MG63 (cell line): ENCODE results near the gene KLHL22. TPM values are rescaled to one million over a fixed set of nuclear protein-coding genes. Genes with fewer than 3 reads are reported as not detected.
"Not testable (repeated sequence)": the region's sequence is repeated elsewhere in the genome, so short reads cannot be mapped to it uniquely, and the experiment has no call there.

Experiments
- DNase-seq: peaks from one replicate; pipeline ENCODE4 v3.0.0-alpha.2; 2020
- H3K27me3 ChIP-seq: fragments of 250-450 bp; sonication (Bioruptor Pico); 2 replicates; pipeline ENCODE4 v1.5.1; 2020; ENCODE audit warnings: mild to moderate bottlenecking, moderate library complexity
- H3K36me3 ChIP-seq: fragments of 250-450 bp; sonication (Bioruptor Pico); 2 replicates; pipeline ENCODE4 v1.5.1; 2020; ENCODE audit warnings: mild to moderate bottlenecking, moderate library complexity
- H3K4me3 ChIP-seq: fragments of 250-450 bp; sonication (Bioruptor Pico); 2 replicates; pipeline ENCODE4 v1.5.1; 2020; ENCODE audit warnings: mild to moderate bottlenecking, moderate library complexity
- H3K9me3 ChIP-seq: fragments of 250-450 bp; sonication (Bioruptor Pico); 2 replicates; pipeline ENCODE4 v1.5.1; 2020; ENCODE audit warnings: mild to moderate bottlenecking, moderate library complexity
- total RNA-seq: library from RNA; depleted of rRNA; stranded (reverse); fragments of >200 nt; shearing (Covaris generic); gene quantifications from 2 replicates; pipeline ENCODE4 v1.2.3, GENCODE V29; 2014; ENCODE audit warnings: low replicate concordance

Gene KLHL22
- total RNA-seq, 1 experiment from 2014 or later = 29.1 TPM

- peak; percentile 87 for DNase-seq
- no peaks in the 10 kb centered on the region for H3K27me3 ChIP-seq
- no peaks in the 10 kb centered on the region for H3K9me3 ChIP-seq
- H3K4me3 ChIP-seq = peak overlapping the region; percentile 91
- H3K36me3 ChIP-seq = peaks cover 33% of the 10 kb centered on the region
Measured at GRCh38 chr22:20509344-20510047, 13.9 kb upstream of the KLHL22 start.

- no peak for DNase-seq
- peaks cover 27% of the 10 kb centered on the region for H3K36me3 ChIP-seq
- no peaks in the 10 kb centered on the region for H3K9me3 ChIP-seq
- H3K27me3 ChIP-seq = no peaks in the 10 kb centered on the region
- peak overlapping the region; percentile 91 for H3K4me3 ChIP-seq
Measured at GRCh38 chr22:20508815-20509271, 13.2 kb upstream of the KLHL22 start.

GRCh38 chr22:20508067-20508755 lies 12.6 kb upstream of the KLHL22 start:
- DNase-seq, H3K9me3 ChIP-seq: not testable (repeated sequence)
- peak overlapping the region; percentile 91 for H3K4me3 ChIP-seq

GRCh38 chr22:20507253-20508066 lies 11.9 kb upstream of the KLHL22 start, which contains the start of gene MED15:
Gene MED15, plus strand, starts transcription at chr22:20507610. Its CDS starts 69 bp downstream, at chr22:20507679.
- Histone ChIP-seq H3K27me3 (no peaks in the 10 kb centered on the region), H3K36me3 (peaks cover 20% of the 10 kb centered on the region), H3K9me3 (no peaks in the 10 kb centered on the region), H3K4me3 (peak within 1 kb of the TSS; percentile 91)
- DNase-seq = peak; percentile 91

More at GRCh38 chr22:20508067-20508755, 12.6 kb upstream of the KLHL22 start:
- not testable (repeated sequence) for H3K27me3 ChIP-seq
- peaks cover 21% of the 10 kb centered on the region for H3K36me3 ChIP-seq

GRCh38 chr22:20506543-20507252 lies 11.1 kb upstream of the KLHL22 start:
- DNase-seq = no peak

GRCh38 chr22:20504293-20504922 lies 8.8 kb upstream of the KLHL22 start:
- H3K9me3 ChIP-seq, H3K4me3 ChIP-seq, H3K36me3 ChIP-seq, H3K27me3 ChIP-seq: not testable (repeated sequence)
- DNase-seq = peak; percentile 37

More at GRCh38 chr22:20506543-20507252, 11.1 kb upstream of the KLHL22 start:
- peak overlapping the region; percentile 91 for H3K4me3 ChIP-seq
- no peaks in the 10 kb centered on the region for H3K27me3 ChIP-seq
- no peaks in the 10 kb centered on the region for H3K9me3 ChIP-seq
- H3K36me3 ChIP-seq = peaks cover 20% of the 10 kb centered on the region

GRCh38 chr22:20503816-20504215 lies 8.2 kb upstream of the KLHL22 start:
- Histone ChIP-seq H3K36me3 (peaks cover 3% of the 10 kb centered on the region), H3K9me3 (no peaks in the 10 kb centered on the region), H3K27me3 (no peaks in the 10 kb centered on the region), H3K4me3 (no peak overlapping the region)
- peak; percentile 31 for DNase-seq

- no peaks in the 10 kb centered on the region for H3K36me3 ChIP-seq
- no peak overlapping the region for H3K4me3 ChIP-seq
- H3K9me3 ChIP-seq = no peaks in the 10 kb centered on the region
- no peaks in the 10 kb centered on the region for H3K27me3 ChIP-seq
- DNase-seq = no peak
Measured at GRCh38 chr22:20499769-20500168, 4.2 kb upstream of the KLHL22 start.

GRCh38 chr22:20498913-20499312 lies 3.3 kb upstream of the KLHL22 start:
- H3K27me3 ChIP-seq = no peaks in the 10 kb centered on the region
- H3K36me3 ChIP-seq = no peaks in the 10 kb centered on the region
- H3K4me3 ChIP-seq = no peak overlapping the region
- DNase-seq = no peak
- no peaks in the 10 kb centered on the region for H3K9me3 ChIP-seq

- H3K27me3 ChIP-seq = no peaks in the 10 kb centered on the region
- no peaks in the 10 kb centered on the region; the same call in 1 of the 2 replicates for H3K36me3 ChIP-seq
- H3K4me3 ChIP-seq = no peak overlapping the region
- no peak for DNase-seq
- H3K9me3 ChIP-seq = no peaks in the 10 kb centered on the region
Measured at GRCh38 chr22:20497426-20497825, 1.8 kb upstream of the KLHL22 start.

- Histone ChIP-seq H3K4me3 (peak overlapping the region; percentile 79), H3K36me3 (no peaks in the 10 kb centered on the region; the same call in 1 of the 2 replicates), H3K9me3 (no peaks in the 10 kb centered on the region), H3K27me3 (no peaks in the 10 kb centered on the region)
- DNase-seq = peak; percentile 93
Measured at GRCh38 chr22:20495861-20496681, 476 bp upstream of the KLHL22 start.

- H3K9me3 ChIP-seq = no peaks in the 10 kb centered on the region
- no peaks in the 10 kb centered on the region for H3K27me3 ChIP-seq
- no peaks in the 10 kb centered on the region; the same call in none of the 2 replicates for H3K36me3 ChIP-seq
- DNase-seq = no peak
- no peak overlapping the region for H3K4me3 ChIP-seq
Measured at GRCh38 chr22:20491346-20491745, 4.2 kb downstream of the KLHL22 start.

GRCh38 chr22:20490941-20491307 lies 4.7 kb downstream of the KLHL22 start:
- Histone ChIP-seq H3K4me3 (no peak overlapping the region), H3K27me3 (no peaks in the 10 kb centered on the region), H3K9me3 (no peaks in the 10 kb centered on the region), H3K36me3 (no peaks in the 10 kb centered on the region; the same call in none of the 2 replicates)
- DNase-seq = no peak

GRCh38 chr22:20490183-20490940 lies 5.2 kb downstream of the KLHL22 start:
- no peaks in the 10 kb centered on the region; the same call in none of the 2 replicates for H3K36me3 ChIP-seq
- no peak overlapping the region for H3K4me3 ChIP-seq
- H3K27me3 ChIP-seq = no peaks in the 10 kb centered on the region
- no peaks in the 10 kb centered on the region for H3K9me3 ChIP-seq
- no peak for DNase-seq
